Omental fat pad (tissue), 4 donors: ENCODE results near the gene TOR1A. TPM values are rescaled to one million over a fixed set of nuclear protein-coding genes. Genes with fewer than 3 reads are reported as not detected.

Source experiments
- ATAC-seq: fragments of 150-250 bp; one replicate; pipeline ENCODE4 v1.9.1; 2016; ENCODE audit warnings: mild to moderate bottlenecking, moderate library complexity; ENCODE audit not compliant: low FRiP score
- DNase-seq: peaks from one replicate; pipeline ENCODE4 v3.0.0-alpha.2; 2019; ENCODE audit warnings: low spot score
- total RNA-seq, 4 donors: library from RNA; depleted of rRNA; stranded (reverse); fragments of >200 nt; gene quantifications; one replicate each; pipeline ENCODE4 v1.1.0, GENCODE V29; 2016
- TF ChIP-seq, protein P1 (sequence below), 3 donors: fragments of 450-650 bp; IDR thresholded peaks; one replicate each; pipeline ENCODE4 v1.5.1; 2016 to 2017; ENCODE audit warnings: antibody characterized with exemption in 3 of 3, mild to moderate bottlenecking in 3 of 3, moderate library complexity in 2 of 3

Gene TOR1A
- total RNA-seq, 4 donors from 2014 or later, result 37.4 to 62.6 (median 51.0) TPM

DNA sequence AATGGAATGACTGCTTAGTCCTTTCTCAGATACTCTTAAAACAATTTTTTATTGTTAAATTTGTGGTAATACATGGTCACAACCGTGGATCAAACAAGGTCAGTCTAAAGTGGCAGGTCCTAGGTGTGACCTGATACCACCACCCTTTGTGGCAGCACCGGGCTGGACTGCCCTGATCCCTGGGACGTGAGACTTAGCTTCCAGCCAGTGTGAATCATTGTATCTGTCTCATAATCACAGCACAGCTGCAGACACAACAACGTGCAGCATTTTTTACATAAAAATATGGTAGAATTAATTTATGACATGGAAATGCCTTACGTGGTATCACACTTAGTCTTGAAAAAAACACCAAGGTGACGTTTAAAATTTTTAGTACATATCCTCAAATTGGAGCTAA, 13.1 kb downstream of the TOR1A start:
- TF ChIP-seq, protein P1, sequence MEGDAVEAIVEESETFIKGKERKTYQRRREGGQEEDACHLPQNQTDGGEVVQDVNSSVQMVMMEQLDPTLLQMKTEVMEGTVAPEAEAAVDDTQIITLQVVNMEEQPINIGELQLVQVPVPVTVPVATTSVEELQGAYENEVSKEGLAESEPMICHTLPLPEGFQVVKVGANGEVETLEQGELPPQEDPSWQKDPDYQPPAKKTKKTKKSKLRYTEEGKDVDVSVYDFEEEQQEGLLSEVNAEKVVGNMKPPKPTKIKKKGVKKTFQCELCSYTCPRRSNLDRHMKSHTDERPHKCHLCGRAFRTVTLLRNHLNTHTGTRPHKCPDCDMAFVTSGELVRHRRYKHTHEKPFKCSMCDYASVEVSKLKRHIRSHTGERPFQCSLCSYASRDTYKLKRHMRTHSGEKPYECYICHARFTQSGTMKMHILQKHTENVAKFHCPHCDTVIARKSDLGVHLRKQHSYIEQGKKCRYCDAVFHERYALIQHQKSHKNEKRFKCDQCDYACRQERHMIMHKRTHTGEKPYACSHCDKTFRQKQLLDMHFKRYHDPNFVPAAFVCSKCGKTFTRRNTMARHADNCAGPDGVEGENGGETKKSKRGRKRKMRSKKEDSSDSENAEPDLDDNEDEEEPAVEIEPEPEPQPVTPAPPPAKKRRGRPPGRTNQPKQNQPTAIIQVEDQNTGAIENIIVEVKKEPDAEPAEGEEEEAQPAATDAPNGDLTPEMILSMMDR (IDR thresholded peaks at IDR 0.05), result no peak
- DNase-seq (no peak), ATAC-seq (no peak)

DNA sequence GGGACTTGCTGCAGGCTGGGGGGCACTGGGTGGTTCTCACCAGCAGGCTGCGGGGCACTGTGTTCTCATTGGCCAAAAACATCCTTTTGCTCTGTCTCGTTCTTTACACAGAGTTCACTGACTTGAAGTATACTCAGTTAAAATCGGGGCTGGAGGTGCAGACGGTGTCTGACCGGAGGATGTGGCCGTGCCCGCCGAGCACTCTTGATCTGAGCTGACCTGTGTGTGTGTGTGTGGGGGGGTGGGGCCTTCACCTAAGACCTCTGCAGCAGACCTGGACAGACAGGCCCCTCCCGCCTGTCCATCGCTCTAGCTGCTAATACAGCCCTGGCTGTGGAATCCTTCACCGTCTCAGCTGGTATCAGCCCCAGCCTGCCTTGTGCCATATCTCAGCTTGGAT, 13.8 kb downstream of the TOR1A start:
- TF ChIP-seq, protein P1 (IDR thresholded peaks at IDR 0.05), result no peak
- ATAC-seq (no peak), DNase-seq (no peak)

DNA sequence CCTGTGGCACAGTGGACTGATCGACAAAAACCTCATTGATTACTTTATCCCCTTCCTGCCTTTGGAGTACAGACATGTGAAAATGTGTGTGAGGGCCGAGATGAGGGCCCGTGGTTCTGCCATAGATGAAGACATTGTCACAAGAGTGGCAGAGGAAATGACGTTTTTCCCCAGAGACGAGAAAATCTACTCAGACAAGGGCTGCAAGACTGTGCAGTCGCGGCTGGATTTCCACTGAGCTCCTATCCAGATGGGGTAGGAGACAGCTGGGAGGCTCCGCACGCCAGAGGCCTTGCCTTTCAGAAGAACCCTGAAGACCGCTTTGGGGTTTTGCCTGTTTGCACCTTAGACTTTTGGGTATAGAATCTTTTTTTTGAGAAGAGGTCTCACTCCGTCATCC, 14.6 kb downstream of the TOR1A start:
- DNase-seq (no peak), ATAC-seq (no peak)
- TF ChIP-seq, protein P1 (IDR thresholded peaks at IDR 0.05), result no peak

DNA sequence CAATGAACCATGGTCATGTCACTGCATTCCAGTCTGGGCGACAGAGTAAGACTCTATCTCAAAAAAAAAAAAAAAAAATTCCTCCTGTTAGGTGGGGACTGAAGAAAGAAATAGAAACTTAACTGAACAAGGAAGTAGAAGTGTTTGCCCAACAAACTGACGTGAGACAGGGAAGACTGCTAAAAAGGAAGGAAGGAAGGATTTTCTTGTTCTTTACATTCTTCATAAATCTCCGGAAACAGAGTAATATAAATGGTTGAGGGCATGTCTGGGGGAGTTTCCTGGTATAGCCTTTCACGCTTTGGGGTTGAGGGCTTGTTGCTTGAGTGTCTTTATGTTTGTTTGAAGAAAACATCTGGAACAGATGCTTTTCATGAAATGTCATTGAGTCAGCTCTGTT, 17.9 kb downstream of the TOR1A start:
- TF ChIP-seq, protein P1 (IDR thresholded peaks at IDR 0.05), result no peak
- ATAC-seq, result no peak
- no peak for DNase-seq

DNA sequence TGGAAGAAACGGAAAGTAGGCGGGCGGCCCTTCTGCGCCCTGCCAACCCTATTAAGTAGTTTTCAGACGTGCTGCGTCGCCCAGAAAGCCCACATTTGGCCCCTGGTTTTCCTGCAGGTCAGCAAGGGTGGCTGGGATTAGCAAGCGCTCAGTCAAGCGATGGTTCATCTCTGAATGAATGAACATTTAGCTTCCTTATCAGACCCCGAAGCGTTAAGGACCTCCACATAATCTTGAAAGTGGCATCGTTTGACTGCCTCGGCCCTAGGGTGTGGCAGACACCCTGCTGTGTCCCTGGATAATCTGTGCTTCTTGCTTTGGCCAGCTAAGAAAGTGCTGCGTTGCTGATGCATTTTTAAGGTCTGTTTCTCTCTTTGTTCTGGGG, 20.3 kb downstream of the TOR1A start:
- ATAC-seq, result no peak

DNA sequence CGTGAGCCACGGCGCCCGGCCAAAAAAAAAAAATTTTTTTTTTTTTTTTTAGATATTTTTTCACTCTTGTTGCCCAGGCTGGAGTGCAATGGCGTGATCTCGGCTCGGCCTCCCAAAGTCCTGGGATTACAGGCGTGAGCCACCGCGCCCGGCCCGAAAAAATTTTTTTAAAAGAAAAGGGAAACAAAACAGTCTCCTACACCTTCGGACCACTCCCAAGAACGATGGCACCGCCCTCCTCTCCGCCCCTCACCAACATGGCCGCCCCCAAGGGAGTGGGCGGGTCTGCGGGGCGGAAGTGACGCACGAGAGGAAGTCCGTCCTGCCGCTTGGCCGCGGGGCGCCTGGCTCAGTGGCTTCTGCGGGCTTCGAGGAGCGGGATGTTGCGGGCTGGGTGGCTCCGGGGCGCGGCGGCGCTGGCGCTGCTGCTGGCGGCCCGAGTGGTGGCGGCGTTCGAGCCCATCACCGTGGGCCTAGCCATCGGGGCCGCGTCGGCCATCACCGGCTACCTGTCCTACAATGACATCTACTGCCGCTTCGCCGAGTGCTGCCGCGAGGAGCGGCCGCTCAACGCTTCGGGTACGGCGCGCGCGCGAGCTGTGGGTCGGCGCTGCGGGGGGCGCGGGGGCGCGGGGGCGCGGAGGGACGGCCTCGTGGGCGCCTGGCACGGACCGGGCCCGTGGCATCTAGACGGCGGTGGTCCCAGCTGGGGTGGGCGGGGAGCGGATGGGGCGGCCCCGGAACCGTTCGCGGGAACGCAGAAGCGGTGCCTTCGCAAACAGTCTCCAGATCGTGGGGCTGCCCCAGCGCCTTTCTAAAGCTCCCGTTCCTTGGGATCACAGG, 20.9 kb downstream of the TOR1A start, which contains the start of gene TOR1B:
TOR1B (plus strand) TSS at position 352 of the 843 bp plus-strand sequence; CDS start at position 381, 29 bp downstream.
- ATAC-seq (peak; percentile 97), DNase-seq (peak; percentile 95)
- TF ChIP-seq, protein P1 (IDR thresholded peaks at IDR 0.05), result no peak

More for the DNA sequence above, 20.3 kb downstream of the TOR1A start:
- no peak for DNase-seq
- TF ChIP-seq, protein P1 (IDR thresholded peaks at IDR 0.05), result no peak

DNA sequence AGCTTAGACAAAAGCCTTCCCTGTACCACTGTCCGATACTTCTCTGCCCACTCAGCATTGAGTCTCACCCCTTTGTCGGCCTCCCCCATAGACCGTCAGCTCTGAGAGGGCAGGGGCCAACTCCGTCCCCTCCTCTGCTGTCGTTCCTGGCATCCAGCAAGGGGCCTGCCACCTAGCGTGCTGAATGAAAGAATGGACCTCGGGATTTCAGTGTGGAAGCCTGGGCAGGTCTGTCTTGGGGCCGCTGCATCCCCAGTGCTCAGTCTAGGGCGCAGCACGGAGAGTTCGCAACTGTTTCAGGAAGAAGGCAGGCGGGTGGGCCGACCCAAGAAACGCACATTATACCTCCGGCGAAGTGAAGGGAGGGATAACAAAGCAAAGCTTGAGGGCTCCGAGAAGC, 22.4 kb downstream of the TOR1A start:
- ATAC-seq, result no peak

More for the DNA sequence above, 22.4 kb downstream of the TOR1A start:
- TF ChIP-seq, protein P1 (IDR thresholded peaks at IDR 0.05), result no peak
- no peak for DNase-seq
